Fibroblast of the aortic adventitia (primary cell): ENCODE data around the gene EPHA4. TPM values are rescaled to one million over a fixed set of nuclear protein-coding genes. Genes with fewer than 3 reads are reported as not detected.

Experiments used
- DNase-seq: peaks from one replicate; pipeline ENCODE4 v3.0.0-alpha.2; 2010; ENCODE audit warnings: low read depth
- H3K4me3 ChIP-seq: 2 replicates; pipeline ENCODE4 v1.5.1; 2011; ENCODE audit warnings: low read depth, mild to moderate bottlenecking, control low read depth, low read length, moderate library complexity
- total RNA-seq: library from RNA; depleted of rRNA; stranded (reverse); fragments of >200 nt; gene quantifications from 2 replicates; pipeline ENCODE4 v1.2.3, GENCODE V29; 2012; ENCODE audit warnings: low replicate concordance
- TF ChIP-seq, protein P1 (sequence below): IDR thresholded peaks from 2 replicates; pipeline ENCODE4 v1.5.1; 2011; ENCODE audit warnings: mild to moderate bottlenecking, low read length, control low read depth, inconsistent platforms; ENCODE audit not compliant: insufficient read depth

EPHA4 gene
- total RNA-seq, 1 donor = 13.9 TPM

DNA sequence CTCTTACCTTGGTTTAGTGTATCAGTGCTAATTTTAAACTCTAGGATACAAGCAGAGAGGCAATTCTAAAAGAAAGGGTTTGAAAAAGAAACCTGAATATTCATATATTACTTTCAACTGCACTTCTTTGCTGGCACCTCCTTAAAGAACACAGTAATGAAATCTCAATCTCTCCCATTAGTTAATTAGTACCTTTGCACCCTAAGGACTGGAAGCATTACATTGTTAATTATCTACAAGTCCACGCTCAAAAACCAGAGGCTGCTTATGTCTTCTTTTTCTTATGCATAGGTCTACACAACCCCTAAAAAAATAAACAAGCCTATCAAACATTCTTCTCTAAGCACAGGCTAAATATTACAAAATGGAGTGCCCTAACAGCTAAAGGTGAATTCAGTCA is 20.2 kb downstream of the EPHA4 start:
- no peak for DNase-seq
- H3K4me3 ChIP-seq = no peak overlapping the region
- TF ChIP-seq, protein P1, sequence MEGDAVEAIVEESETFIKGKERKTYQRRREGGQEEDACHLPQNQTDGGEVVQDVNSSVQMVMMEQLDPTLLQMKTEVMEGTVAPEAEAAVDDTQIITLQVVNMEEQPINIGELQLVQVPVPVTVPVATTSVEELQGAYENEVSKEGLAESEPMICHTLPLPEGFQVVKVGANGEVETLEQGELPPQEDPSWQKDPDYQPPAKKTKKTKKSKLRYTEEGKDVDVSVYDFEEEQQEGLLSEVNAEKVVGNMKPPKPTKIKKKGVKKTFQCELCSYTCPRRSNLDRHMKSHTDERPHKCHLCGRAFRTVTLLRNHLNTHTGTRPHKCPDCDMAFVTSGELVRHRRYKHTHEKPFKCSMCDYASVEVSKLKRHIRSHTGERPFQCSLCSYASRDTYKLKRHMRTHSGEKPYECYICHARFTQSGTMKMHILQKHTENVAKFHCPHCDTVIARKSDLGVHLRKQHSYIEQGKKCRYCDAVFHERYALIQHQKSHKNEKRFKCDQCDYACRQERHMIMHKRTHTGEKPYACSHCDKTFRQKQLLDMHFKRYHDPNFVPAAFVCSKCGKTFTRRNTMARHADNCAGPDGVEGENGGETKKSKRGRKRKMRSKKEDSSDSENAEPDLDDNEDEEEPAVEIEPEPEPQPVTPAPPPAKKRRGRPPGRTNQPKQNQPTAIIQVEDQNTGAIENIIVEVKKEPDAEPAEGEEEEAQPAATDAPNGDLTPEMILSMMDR = no peak

DNA sequence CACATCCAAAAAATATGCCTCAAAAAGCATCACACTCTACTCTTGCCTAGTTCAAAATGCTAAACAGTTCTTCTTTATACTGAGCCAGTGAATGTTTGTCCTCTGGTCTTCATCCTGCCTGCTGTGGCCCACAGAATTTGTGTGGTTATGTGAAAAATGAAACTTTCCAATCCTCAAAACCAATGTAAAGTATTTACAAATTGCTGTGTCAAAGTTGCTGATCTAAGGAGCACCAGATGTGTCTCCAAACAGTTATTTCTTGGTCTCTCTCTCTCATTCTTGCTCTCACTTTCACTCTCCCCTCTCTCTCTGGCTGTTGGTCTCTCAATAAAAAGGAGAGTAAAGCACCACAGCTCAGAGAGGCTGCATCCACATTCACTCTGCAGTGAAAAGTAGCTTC is 23.0 kb downstream of the EPHA4 start:
- TF ChIP-seq, protein P1 = no peak
- no peak for DNase-seq
- H3K4me3 ChIP-seq = no peak overlapping the region

DNA sequence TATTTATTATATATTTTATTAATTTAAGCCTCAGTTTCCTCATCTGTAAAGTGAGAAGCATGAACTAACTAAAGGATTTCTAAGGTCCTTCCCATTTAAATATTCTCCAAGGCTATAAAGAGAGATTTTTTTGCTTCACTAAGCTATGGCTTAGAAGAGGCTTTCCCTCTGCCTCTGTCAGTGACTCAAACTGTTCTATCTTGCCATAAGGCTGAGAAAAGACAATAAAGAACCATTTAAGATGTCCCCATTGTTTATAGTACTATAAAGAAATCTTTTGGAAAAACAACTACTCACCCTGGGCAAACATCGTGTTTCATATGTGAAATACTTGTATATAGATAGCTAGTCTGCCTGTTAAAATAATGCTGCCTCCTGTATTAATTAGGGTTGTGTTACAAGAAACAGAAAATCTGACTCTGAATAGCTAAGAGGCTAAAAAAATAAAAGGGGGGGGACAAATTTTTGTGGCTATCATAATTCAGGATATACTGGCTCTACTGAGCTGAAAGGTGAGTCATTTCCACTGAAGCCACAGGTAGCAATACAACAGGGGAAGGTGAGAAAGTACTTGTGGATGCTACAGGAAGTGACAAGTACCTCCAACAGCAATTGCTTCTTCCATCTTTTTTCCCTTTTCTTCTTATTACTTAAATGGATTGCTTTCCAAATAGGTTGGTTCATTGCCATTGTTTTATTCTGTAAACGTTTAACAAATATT is 25.4 kb downstream of the EPHA4 start:
- DNase-seq = no peak
- TF ChIP-seq, protein P1 = no peak

DNA sequence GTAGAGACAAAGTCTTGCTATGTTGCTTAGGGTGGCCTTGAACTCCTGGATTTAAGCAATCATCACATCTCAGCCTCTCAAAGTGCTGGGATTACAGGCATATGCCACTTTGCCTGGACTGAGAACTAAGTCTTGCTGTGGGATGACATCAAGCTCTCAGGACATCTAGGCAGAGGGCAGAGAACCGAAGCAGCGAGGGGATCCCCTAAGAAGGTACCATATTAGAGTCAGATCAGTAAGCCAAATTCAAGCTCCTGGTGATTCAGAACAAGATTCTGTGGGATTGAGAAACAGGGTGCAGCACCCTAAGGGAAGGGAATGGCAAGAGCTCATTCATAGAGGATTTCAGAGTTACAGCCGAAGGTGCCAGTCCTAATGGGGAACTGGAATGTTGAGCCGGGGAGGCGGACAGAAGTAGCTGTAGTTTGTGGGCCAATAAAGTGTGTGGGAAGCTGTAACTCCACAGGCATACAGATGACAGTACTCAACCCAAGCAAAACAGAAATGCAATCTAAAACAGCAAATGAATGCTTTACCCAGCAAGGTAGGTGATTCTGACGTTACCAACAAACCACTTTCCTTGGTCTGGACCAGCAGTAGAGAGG is 30.9 kb downstream of the EPHA4 start:
- DNase-seq = no peak
- no peak overlapping the region for H3K4me3 ChIP-seq
- TF ChIP-seq, protein P1 = no peak

More for the DNA sequence above, 25.4 kb downstream of the EPHA4 start:
- H3K4me3 ChIP-seq = no peak overlapping the region

GRCh38 chr2:221539246-221539645 is 32.9 kb downstream of the EPHA4 start:
- H3K4me3 ChIP-seq = no peak overlapping the region
- TF ChIP-seq, protein P1 = no peak
- DNase-seq = no peak

GRCh38 chr2:221535824-221536223 is 36.3 kb downstream of the EPHA4 start:
- H3K4me3 ChIP-seq = no peak overlapping the region
- TF ChIP-seq, protein P1 = no peak
- no peak for DNase-seq
